Vagina (tissue), 2 donors: ENCODE results near the gene PLPP1. TPM values are rescaled to one million over a fixed set of nuclear protein-coding genes. Genes with fewer than 3 reads are reported as not detected.

ENCODE experiments used
- DNase-seq, 2 donors: peaks; one replicate each; pipeline ENCODE4 v3.0.0-alpha.2; 2017; ENCODE audit errors: extremely low spot score in 2 of 2
- H3K27ac ChIP-seq: fragments of 200-600 bp; sonication (generic); one replicate; pipeline ENCODE4 v1.5.1; 2019
- H3K27me3 ChIP-seq: fragments of 200-600 bp; sonication (generic); one replicate; pipeline ENCODE4 v1.5.1; 2019
- H3K36me3 ChIP-seq, 2 donors: fragments of 200-600 bp; sonication (generic); one replicate each; pipeline ENCODE4 v1.5.1; 2017 to 2019
- H3K4me1 ChIP-seq: fragments of 200-600 bp; sonication (generic); one replicate; pipeline ENCODE4 v1.5.1; 2019
- H3K4me3 ChIP-seq, 2 donors: fragments of 200-600 bp; sonication (generic); 1 replicate in 1 of 2; 2 replicates in 1 of 2; pipeline ENCODE4 v1.5.1; 2016 to 2019
- H3K9me3 ChIP-seq: fragments of 200-600 bp; sonication (generic); one replicate; pipeline ENCODE4 v1.5.1; 2019
- CTCF ChIP-seq, 3 experiments: fragments of 450-650 bp in 2 of 3; fragments of 200-600 bp in 1 of 3; sonication (generic) in 1 of 3; IDR thresholded peaks; one replicate each; pipeline ENCODE4 v1.5.1; 2017 to 2019; ENCODE audit warnings: antibody characterized with exemption in 3 of 3, mild to moderate bottlenecking in 2 of 3, moderate library complexity in 2 of 3
- POLR2A ChIP-seq, 2 donors: fragments of 450-650 bp; IDR thresholded peaks; one replicate each; pipeline ENCODE4 v1.6.1; 2017; ENCODE audit warnings: antibody characterized with exemption in 2 of 2, mild to moderate bottlenecking in 2 of 2, moderate library complexity in 2 of 2
- POLR2AphosphoS5 ChIP-seq, 2 donors: sonication (generic); formaldehyde crosslinking; IDR thresholded peaks; one replicate each; pipeline ENCODE4 v1.9.0; 2017; ENCODE audit warnings: antibody characterized with exemption in 2 of 2, mild to moderate bottlenecking in 2 of 2, low read depth in 1 of 2; ENCODE audit not compliant: insufficient read depth in 1 of 2
- intact Hi-C: fragments of 100-400 bp; cut with DNase I; formaldehyde crosslinking; loops from one replicate; pipeline ENCODE4 v1.15.1; 2023
- total RNA-seq: library from RNA; depleted of rRNA; stranded (reverse); fragments of >200 nt; gene quantifications from one replicate; pipeline ENCODE4 v1.2.3, GENCODE V29; 2016

PLPP1 gene
- total RNA-seq, 1 donor from 2014 or later = 283 TPM

- TF ChIP-seq CTCF (IDR thresholded peaks at IDR 0.05) = no peak
- no peak for TF ChIP-seq POLR2AphosphoS5 (IDR thresholded peaks at IDR 0.05; ENCODE audit: insufficient read depth in 1 of 2, low read depth in 1 of 2)
- TF ChIP-seq POLR2A (IDR thresholded peaks at IDR 0.05) = no peak
- Histone ChIP-seq H3K36me3 (no peaks in the 10 kb centered on the region), H3K4me1 (peaks cover 45% of the 10 kb centered on the region), H3K27ac (no peak overlapping the region), H3K9me3 (no peaks in the 10 kb centered on the region), H3K4me3 (no peak overlapping the region), H3K27me3 (no peaks in the 10 kb centered on the region)
- no peak for DNase-seq
- intact Hi-C loops = no loop called here
These were observed 15.9 kb downstream of the PLPP1 start for GRCh38 chr5:55518831-55519390.

GRCh38 chr5:55517804-55518203 is 17.0 kb downstream of the PLPP1 start:
- H3K4me1 ChIP-seq = peaks cover 45% of the 10 kb centered on the region
- no peaks in the 10 kb centered on the region for H3K36me3 ChIP-seq
- H3K4me3 ChIP-seq = no peak overlapping the region
- TF ChIP-seq POLR2AphosphoS5 (IDR thresholded peaks at IDR 0.05; ENCODE audit: insufficient read depth in 1 of 2, low read depth in 1 of 2) (no peak), POLR2A (IDR thresholded peaks at IDR 0.05) (no peak), CTCF (IDR thresholded peaks at IDR 0.05) (no peak)
- no peaks in the 10 kb centered on the region for H3K27me3 ChIP-seq
- intact Hi-C loops = no loop called here
- no peak overlapping the region for H3K27ac ChIP-seq
- DNase-seq = no peak
- H3K9me3 ChIP-seq = no peaks in the 10 kb centered on the region

- Histone ChIP-seq H3K9me3 (no peaks in the 10 kb centered on the region), H3K27ac (no peak overlapping the region), H3K36me3 (no peaks in the 10 kb centered on the region), H3K27me3 (no peaks in the 10 kb centered on the region), H3K4me1 (peaks cover 62% of the 10 kb centered on the region), H3K4me3 (no peak overlapping the region)
- no peak for DNase-seq
- intact Hi-C loops = no loop called here
- TF ChIP-seq POLR2AphosphoS5 (IDR thresholded peaks at IDR 0.05; ENCODE audit: insufficient read depth in 1 of 2, low read depth in 1 of 2) (no peak), CTCF (IDR thresholded peaks at IDR 0.05) (no peak), POLR2A (IDR thresholded peaks at IDR 0.05) (no peak)
These were observed 23.8 kb downstream of the PLPP1 start for GRCh38 chr5:55511010-55511409.

GRCh38 chr5:55510523-55510880 is 24.3 kb downstream of the PLPP1 start:
- no peak for DNase-seq
- Histone ChIP-seq H3K9me3 (no peaks in the 10 kb centered on the region), H3K27me3 (no peaks in the 10 kb centered on the region), H3K4me1 (peaks cover 67% of the 10 kb centered on the region), H3K27ac (no peak overlapping the region), H3K36me3 (no peaks in the 10 kb centered on the region), H3K4me3 (no peak overlapping the region)
- TF ChIP-seq POLR2A (IDR thresholded peaks at IDR 0.05) (no peak), CTCF (IDR thresholded peaks at IDR 0.05) (no peak), POLR2AphosphoS5 (IDR thresholded peaks at IDR 0.05; ENCODE audit: insufficient read depth in 1 of 2, low read depth in 1 of 2) (no peak)
- intact Hi-C loops = no loop called here

- intact Hi-C loops = no loop called here
- no peak overlapping the region for H3K4me3 ChIP-seq
- no peak for TF ChIP-seq POLR2AphosphoS5 (IDR thresholded peaks at IDR 0.05; ENCODE audit: insufficient read depth in 1 of 2, low read depth in 1 of 2)
- no peak for TF ChIP-seq CTCF (IDR thresholded peaks at IDR 0.05)
- no peak for TF ChIP-seq POLR2A (IDR thresholded peaks at IDR 0.05)
- no peak overlapping the region for H3K27ac ChIP-seq
- no peak for DNase-seq
- peaks cover 67% of the 10 kb centered on the region for H3K4me1 ChIP-seq
- H3K36me3 ChIP-seq = no peaks in the 10 kb centered on the region
- H3K27me3 ChIP-seq = no peaks in the 10 kb centered on the region
- no peaks in the 10 kb centered on the region for H3K9me3 ChIP-seq
These were observed 24.8 kb downstream of the PLPP1 start for GRCh38 chr5:55509796-55510522.
